H1 (cell line): ENCODE data around the gene ARHGAP8. TPM values are rescaled to one million over a fixed set of nuclear protein-coding genes. Genes with fewer than 3 reads are reported as not detected.

Source experiments
- CTCF ChIA-PET: fragments of 300-600 bp; sonication (Branson Sonifier 250); formaldehyde crosslinking; loops from one replicate; lab custom pipeline; 2021; ENCODE audit not compliant: partially characterized antibody; lab: Charles Lee
- POLR2A ChIA-PET: fragments of 300-600 bp; sonication (Branson Sonifier 250); formaldehyde crosslinking; loops from one replicate; lab custom pipeline; 2021; ENCODE audit warnings: inconsistent platforms; ENCODE audit not compliant: partially characterized antibody; lab: Charles Lee
- DNase-seq, 2 experiments: peaks; one replicate each; pipeline versions ENCODE4 v3.0.0 to v3.0.0-alpha.2; 2010 to 2022; ENCODE audit warnings: low spot score in 2 of 2, low read depth in 1 of 2, mixed read lengths in 1 of 2
- FAIRE-seq: peaks from 2 replicates; lab custom pipeline; 2011; peaks lifted over from hg19 to GRCh38; lab: Jason Lieb, UNC
- H2AFZ ChIP-seq: 2 replicates; pipeline ENCODE4 v1.8.1; 2012; ENCODE audit warnings: low read length, inconsistent platforms
- H2AK5ac ChIP-seq: 2 replicates; pipeline ENCODE4 v1.6.1; 2013; ENCODE audit warnings: low read depth, low read length
- H2BK120ac ChIP-seq: replicated peaks from 2 replicates; pipeline ENCODE3; 2013; ENCODE audit warnings: low read depth, low read length, inconsistent platforms
- H2BK12ac ChIP-seq: 2 replicates; pipeline ENCODE4 v1.6.1; 2013; ENCODE audit warnings: low read depth, low read length
- H2BK15ac ChIP-seq: 2 replicates; pipeline ENCODE4 v1.6.1; 2013; ENCODE audit warnings: low read length
- H2BK20ac ChIP-seq: 2 replicates; pipeline ENCODE4 v1.6.1; 2013; ENCODE audit warnings: low read length
- H2BK5ac ChIP-seq: 2 replicates; pipeline ENCODE4 v1.6.1; 2013; ENCODE audit warnings: low read depth, low read length
- H3K14ac ChIP-seq: 2 replicates; pipeline ENCODE4 v1.6.1; 2013; ENCODE audit warnings: inconsistent platforms; ENCODE audit not compliant: insufficient read length
- H3K18ac ChIP-seq: 2 replicates; pipeline ENCODE4 v1.6.1; 2013; ENCODE audit warnings: low read length; ENCODE audit errors: extremely low read depth
- H3K23ac ChIP-seq: 2 replicates; pipeline ENCODE4 v1.6.1; 2013; ENCODE audit warnings: inconsistent platforms; ENCODE audit not compliant: insufficient read length
- H3K23me2 ChIP-seq: 2 replicates; pipeline ENCODE4 v1.6.1; 2013; ENCODE audit warnings: low read depth, low read length
- H3K27ac ChIP-seq: 2 replicates; pipeline ENCODE4 v1.6.1; 2011; ENCODE audit warnings: low read depth, low read length, inconsistent platforms
- H3K27me3 ChIP-seq, 4 experiments: replicated peaks in 1 of 4; 1 replicate in 1 of 4; 2 replicates in 3 of 4; pipeline versions ENCODE4 v1.6.1 to v1.8.1; 2011 to 2013; ENCODE audit warnings: low read length in 3 of 4, mild to moderate bottlenecking in 3 of 4, inconsistent platforms in 2 of 4, mixed read lengths in 2 of 4, moderate library complexity in 1 of 4; ENCODE audit not compliant: control insufficient read depth in 3 of 4, insufficient read depth in 3 of 4; ENCODE audit errors: extremely low read depth in 1 of 4
- H3K36me3 ChIP-seq, 4 experiments: 2 replicates each; pipeline versions ENCODE4 v1.6.1 to v1.8.1; 2011 to 2013; ENCODE audit warnings: mild to moderate bottlenecking in 4 of 4, low read length in 3 of 4, moderate library complexity in 2 of 4, control low read depth in 1 of 4, inconsistent platforms in 1 of 4; ENCODE audit not compliant: insufficient read depth in 4 of 4, control insufficient read depth in 2 of 4
- H3K4ac ChIP-seq: replicated peaks from 2 replicates; pipeline ENCODE3; 2013; ENCODE audit warnings: low read length, low read depth, mixed read lengths, inconsistent platforms; ENCODE audit not compliant: insufficient read length
- H3K4me1 ChIP-seq, 4 experiments: replicated peaks in 1 of 4; 1 replicate in 1 of 4; 2 replicates in 3 of 4; pipeline versions ENCODE4 v1.6.1 to v1.8.1; 2011 to 2013; ENCODE audit warnings: low read length in 3 of 4, inconsistent platforms in 2 of 4, mixed read lengths in 1 of 4; ENCODE audit not compliant: insufficient read depth in 4 of 4, control insufficient read depth in 3 of 4
- H3K4me2 ChIP-seq, 2 experiments: 2 replicates each; pipeline versions ENCODE4 v1.6.1 to v1.8.1; 2011 to 2013; ENCODE audit warnings: low read depth in 2 of 2, low read length in 2 of 2, control low read depth in 1 of 2, inconsistent platforms in 1 of 2, mild to moderate bottlenecking in 1 of 2; ENCODE audit not compliant: insufficient read depth in 1 of 2
- H3K4me3 ChIP-seq, 4 experiments: fragments of 200-600, 300-600 bp in 1 of 4; sonication (generic), shearing (Covaris generic), sonication (Bioruptor Twin) in 1 of 4; 2 replicates each; pipeline versions ENCODE4 v1.5.1 to v1.8.1; 2011 to 2016; ENCODE audit warnings: low read length in 4 of 4, low read depth in 3 of 4, control low read depth in 2 of 4, inconsistent platforms in 2 of 4, mild to moderate bottlenecking in 2 of 4, mixed read lengths in 1 of 4, moderate library complexity in 1 of 4; ENCODE audit not compliant: insufficient read depth in 2 of 4; ENCODE audit errors: extremely low read depth in 1 of 4
- H3K56ac ChIP-seq: replicated peaks from 2 replicates; pipeline ENCODE3; 2013; ENCODE audit warnings: low read depth, mild to moderate bottlenecking, mixed read lengths, low read length, inconsistent platforms; ENCODE audit not compliant: insufficient read length
- H3K79me1 ChIP-seq: 2 replicates; pipeline ENCODE4 v1.6.1; 2013; ENCODE audit warnings: low read depth, low read length, control low read depth
- H3K79me2 ChIP-seq, 2 experiments: 2 replicates each; pipeline versions ENCODE4 v1.6.1 to v1.8.1; 2012 to 2013; ENCODE audit warnings: low read length in 2 of 2, mild to moderate bottlenecking in 2 of 2, inconsistent platforms in 1 of 2; ENCODE audit not compliant: insufficient read depth in 2 of 2, control insufficient read depth in 1 of 2
- H3K9ac ChIP-seq, 4 experiments: replicated peaks in 1 of 4; 1 replicate in 1 of 4; 2 replicates in 3 of 4; pipeline versions ENCODE4 v1.6.1 to v1.8.1; 2011 to 2013; ENCODE audit warnings: low read depth in 3 of 4, low read length in 3 of 4, control low read depth in 2 of 4, mild to moderate bottlenecking in 2 of 4, moderate library complexity in 2 of 4, inconsistent platforms in 1 of 4; ENCODE audit errors: extremely low read depth in 1 of 4
- H3K9me3 ChIP-seq, 2 experiments: 2 replicates each; pipeline versions ENCODE4 v1.6.1 to v1.8.1; 2012 to 2013; ENCODE audit warnings: mild to moderate bottlenecking in 2 of 2, moderate library complexity in 2 of 2, control low read depth in 1 of 2, inconsistent platforms in 1 of 2, low read depth in 1 of 2, low read length in 1 of 2, mixed read lengths in 1 of 2; ENCODE audit not compliant: insufficient read depth in 2 of 2
- H4K20me1 ChIP-seq, 2 experiments: replicated peaks in 1 of 2; 2 replicates each; pipeline versions ENCODE3 to v1.8.1; 2011 to 2013; ENCODE audit warnings: inconsistent platforms in 2 of 2, low read length in 2 of 2, mild to moderate bottlenecking in 1 of 2; ENCODE audit not compliant: insufficient read depth in 2 of 2, control insufficient read depth in 1 of 2
- H4K5ac ChIP-seq: 2 replicates; pipeline ENCODE4 v1.6.1; 2013; ENCODE audit warnings: low read length, low read depth, mixed read lengths, inconsistent platforms; ENCODE audit not compliant: insufficient read length
- H4K8ac ChIP-seq: 2 replicates; pipeline ENCODE4 v1.8.0; 2013; ENCODE audit warnings: mild to moderate bottlenecking, moderate library complexity, low read length, inconsistent platforms; ENCODE audit not compliant: insufficient read depth; ENCODE audit errors: extremely low read depth
- H4K91ac ChIP-seq: replicated peaks from 2 replicates; pipeline ENCODE3; 2013; ENCODE audit warnings: low read length, mixed read lengths, inconsistent platforms; ENCODE audit not compliant: insufficient read length
- CREB1 ChIP-seq: IDR thresholded peaks from 2 replicates; pipeline ENCODE4 v1.6.1; 2012; ENCODE audit warnings: inconsistent platforms
- MAFK ChIP-seq: IDR thresholded peaks from 2 replicates; pipeline ENCODE4 v1.6.1; 2012; ENCODE audit warnings: low read depth, mild to moderate bottlenecking, improper control_type of control experiment, low read length
- POLR2AphosphoS5 ChIP-seq: IDR thresholded peaks from 2 replicates; pipeline ENCODE4 v1.6.1; 2011; ENCODE audit warnings: low read depth, low read length
- RFX5 ChIP-seq: IDR thresholded peaks from 2 replicates; pipeline ENCODE4 v1.6.1; 2011; ENCODE audit warnings: low read depth, low read length, improper control_type of control experiment, borderline replicate concordance
- SRF ChIP-seq: IDR thresholded peaks from 2 replicates; pipeline ENCODE4 v1.6.1; 2011; ENCODE audit warnings: mild to moderate bottlenecking, low read depth, low read length, moderate library complexity
- WGBS, 2 experiments: shearing (Covaris generic) in 1 of 2; methylation state at CpG; one replicate each; pipeline versions ENCODE4 v1.1.6 to v1.1.7; 2013 to 2015; ENCODE audit warnings: low lambda C conversion rate in 2 of 2, mixed read lengths in 2 of 2, inconsistent platforms in 1 of 2, low coverage in 1 of 2, missing lambda C conversion rate in 1 of 2; ENCODE audit not compliant: insufficient replicate concordance in 2 of 2, insufficient coverage in 1 of 2, insufficient read length in 1 of 2; ENCODE audit errors: extremely low coverage in 1 of 2, missing lambda C conversion rate in 1 of 2; 5-methylcytosine and 5-hydroxymethylcytosine counted together
- polyA plus RNA-seq, 7 experiments: library from polyadenylated mRNA; depleted of rRNA in 3 of 7; stranded (reverse) in 5 of 7; unstranded in 2 of 7; fragments of >200 nt in 5 of 7; fragments of 200-250 nt in 2 of 7; gene quantifications; 1 replicate in 5 of 7; 2 replicates in 1 of 7; 4 replicates in 1 of 7; pipeline versions ENCODE4 v1.2.1 to v1.2.3, GENCODE V29; 2011 to 2013; ENCODE audit warnings: missing spikeins in 2 of 7, mixed read lengths in 2 of 7
- total RNA-seq: library from RNA; stranded (reverse); fragmentation: NEBNext Ultra II Directional; extraction: Animal tissue kit (Norgen Biotek cat#: 25700); gene quantifications from 2 replicates; pipeline ENCODE4 v1.2.1, GENCODE V29; 2021

Gene ARHGAP8
- total and polyA plus RNA-seq, 2 of the 8 experiments (the other 6 are each of a cell fraction or from before 2014, with no cell fraction given) = 35.6 to 47.7 TPM

DNA sequence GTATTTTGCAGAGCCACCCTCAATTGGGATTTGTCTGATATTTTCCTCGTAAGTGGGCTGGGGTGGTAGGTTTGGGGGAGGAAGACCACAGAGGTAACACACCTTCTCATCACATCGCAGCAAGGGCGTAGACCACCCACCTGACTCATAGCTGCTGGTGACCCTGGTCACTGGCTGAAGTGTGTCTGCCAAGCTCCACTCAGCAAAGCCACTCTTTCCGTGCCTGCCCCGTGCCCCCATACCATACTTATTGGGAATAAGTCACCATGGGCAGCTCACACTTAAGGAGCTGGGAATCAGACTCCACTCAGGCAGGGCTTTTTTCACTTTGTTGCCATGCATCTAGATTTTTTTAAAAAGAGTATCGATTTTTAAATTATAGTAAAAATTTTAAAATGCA, 145.9 kb downstream of the ARHGAP8 start:
- Histone ChIP-seq H2BK12ac (no peak overlapping the region), H3K14ac (no peak overlapping the region), H3K23ac (no peak overlapping the region), H3K79me2 (no peaks in the 10 kb centered on the region), H3K18ac (no peak overlapping the region), H3K79me1 (no peaks in the 10 kb centered on the region; the same call in 1 of the 2 replicates), H3K4ac (no peak overlapping the region), H3K36me3 (peaks cover 0 to 19% (median 15%) of the 10 kb centered on the region in 4 experiments; a peak in 5 of 8 replicates), H3K9me3 (peaks cover 11 to 15% of the 10 kb centered on the region in 2 experiments; a peak in 3 of 4 replicates), H3K9ac (no peak overlapping the region), H4K20me1 (peaks cover 0 to 4% of the 10 kb centered on the region in 2 experiments), H3K23me2 (no peaks in the 10 kb centered on the region), H4K8ac (no peak overlapping the region; the same call in 1 of the 2 replicates), H3K4me1 (no peaks in the 10 kb centered on the region; a peak in 2 of 7 replicates), H4K5ac (no peak overlapping the region), H2AK5ac (no peak overlapping the region), H2BK20ac (no peak overlapping the region), H3K27ac (no peak overlapping the region), H3K4me2 (no peak overlapping the region), H2AFZ (no peak overlapping the region), H4K91ac (no peak overlapping the region), H2BK15ac (no peak overlapping the region), H2BK120ac (no peak overlapping the region), H2BK5ac (no peak overlapping the region), H3K4me3 (no peak overlapping the region), H3K56ac (no peak overlapping the region), H3K27me3 (no peaks in the 10 kb centered on the region)
- ChIA-PET CTCF (interaction anchor here (0.6 to 1.3 kb wide), 3 partner anchors 10 to 47 kb away, joined by 3 to 5 read pairs (median 3); no protein-coding TSS in a partner anchor), POLR2A (no interaction called here)
- peak in 1 of 2 experiments; percentile 32 for DNase-seq
- TF ChIP-seq POLR2AphosphoS5 = peak; percentile 49; the same call in 1 of the 2 replicates
- TF ChIP-seq RFX5 = no peak
- no peak for TF ChIP-seq MAFK
- TF ChIP-seq CREB1 = no peak
- TF ChIP-seq SRF = no peak
- 97% methylated on average over 6 of the region's 6 CpGs; no CpG with 5 or more reads in 1 of the 2 experiments for WGBS, 2 experiments
- FAIRE-seq = no peak
